GM21447 (cell line): Measurements from ENCODE around the gene FKBP2.
A peak's percentile ranks its signal among the peaks of the same experiment; 100 is the strongest.

Experiments
- ATAC-seq: cut with Tn5 transposase; IDR thresholded peaks from one replicate; pipeline ENCODE4 v1.9.1; 2021; ENCODE audit not compliant: unreplicated experiment

The FKBP2 gene

GRCh38 chr11:64240435-64241240 lies at the start of gene FKBP2:
TSS of gene FKBP2 (plus strand) at chr11:64241095. CDS start at chr11:64242388, 1,293 bp downstream.
- peak; percentile 37 for ATAC-seq

- no peak for ATAC-seq
Measured at GRCh38 chr11:64192434-64192833, 48.5 kb upstream of the FKBP2 start.

- no peak for ATAC-seq
Measured at GRCh38 chr11:64196626-64197025, 44.3 kb upstream of the FKBP2 start.

- ATAC-seq: no peak
Measured at GRCh38 chr11:64198511-64198910, 42.4 kb upstream of the FKBP2 start.

- ATAC-seq: no peak
Measured at GRCh38 chr11:64201543-64201942, 39.4 kb upstream of the FKBP2 start.

GRCh38 chr11:64202992-64203391 lies 37.9 kb upstream of the FKBP2 start:
- ATAC-seq: no peak

GRCh38 chr11:64203421-64204079 lies 37.3 kb upstream of the FKBP2 start:
- ATAC-seq: no peak

GRCh38 chr11:64204080-64204440 lies 36.8 kb upstream of the FKBP2 start:
- ATAC-seq: no peak

GRCh38 chr11:64204464-64204989 lies 36.4 kb upstream of the FKBP2 start:
- no peak for ATAC-seq

- ATAC-seq: peak; percentile 10
Measured at GRCh38 chr11:64206457-64207255, 34.2 kb upstream of the FKBP2 start, which contains the start of gene FERMT3. TSS of gene FERMT3 (plus strand) at chr11:64206721. CDS start at chr11:64207365, 644 bp downstream.

- ATAC-seq: peak; percentile 61
Measured at GRCh38 chr11:64207256-64208085, 33.4 kb upstream of the FKBP2 start.

- ATAC-seq: no peak
Measured at GRCh38 chr11:64208086-64208795, 32.7 kb upstream of the FKBP2 start.

- no peak for ATAC-seq
Measured at GRCh38 chr11:64208796-64209562, 31.9 kb upstream of the FKBP2 start.

GRCh38 chr11:64209563-64209843 lies 31.4 kb upstream of the FKBP2 start:
- no peak for ATAC-seq

- no peak for ATAC-seq
Measured at GRCh38 chr11:64210301-64211020, 30.4 kb upstream of the FKBP2 start.

GRCh38 chr11:64211181-64211872 lies 29.6 kb upstream of the FKBP2 start:
- no peak for ATAC-seq

- ATAC-seq: no peak
Measured at GRCh38 chr11:64216879-64217278, 24.0 kb upstream of the FKBP2 start.
